ENCODE results near the gene RNF144A. TPM values are rescaled to one million over a fixed set of nuclear protein-coding genes. Genes with fewer than 3 reads are reported as not detected.

The RNF144A gene
- polyA plus RNA-seq, 3 donors, result 0.30 to 0.68 (median 0.48) TPM

DNA sequence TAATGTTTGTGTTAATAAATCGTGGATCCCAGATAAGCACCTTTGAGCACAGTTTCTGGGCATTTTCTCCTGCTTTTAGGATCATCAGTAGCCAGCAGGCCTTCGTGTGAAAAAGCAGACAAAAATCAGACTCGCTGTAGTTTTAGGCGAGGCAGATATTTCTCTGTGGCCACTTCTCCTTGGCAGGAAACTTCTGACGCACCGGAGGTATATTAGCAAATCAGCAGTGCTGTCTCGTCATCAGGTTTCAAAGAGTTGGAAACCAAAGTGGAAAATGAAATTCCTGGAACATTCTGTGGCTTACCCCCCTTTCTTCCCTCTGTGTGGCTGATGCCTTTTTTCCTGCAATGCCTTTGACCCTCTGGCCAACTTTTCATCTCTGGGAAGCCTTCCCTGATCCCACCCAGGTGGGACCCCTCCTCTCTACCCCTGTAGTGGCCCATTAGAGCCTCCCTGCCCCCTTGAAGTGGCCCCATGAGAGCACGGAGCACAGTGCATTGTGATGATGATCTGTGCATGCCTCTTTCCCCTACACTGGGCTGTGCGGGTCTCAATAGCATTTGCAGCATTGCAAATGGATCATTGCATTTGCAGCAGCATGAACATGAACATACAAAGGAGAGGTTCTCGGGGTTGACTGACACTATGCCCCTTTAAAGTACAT, 93.3 kb downstream of the RNF144A start:
- Mint-ChIP-seq H3K4me1 (peaks cover 56% of the 10 kb centered on the region), H3K27me3 (ENCODE audit: low read depth in 3 of 3) (peaks cover 0 to 2% (median 0%) of the 10 kb centered on the region in 3 donors), H3K27ac (peak overlapping the region in 2 of 7 donors; percentile 46 to 55), H3K4me3 (no peak overlapping the region), H3K36me3 (no peaks in the 10 kb centered on the region), H3K9me3 (peaks cover 0 to 2% (median 0%) of the 10 kb centered on the region in 7 donors)
- Histone ChIP-seq H4K20me1 (ENCODE audit: insufficient read depth, low read length) (no peaks in the 10 kb centered on the region), H2AFZ (ENCODE audit: insufficient read depth, low read depth, low read length, poor library complexity, severe bottlenecking) (no peak overlapping the region), H3K4me2 (replicated peaks; ENCODE audit: extremely low read depth, low read length, poor library complexity, severe bottlenecking) (no peak overlapping the region), H3K4me1 (ENCODE audit: control insufficient read depth in 1 of 2, insufficient read depth in 2 of 2, low read length in 2 of 2) (peaks cover 36 to 38% of the 10 kb centered on the region in 2 donors), H3K4me3 (replicated peaks in 1 of 3; ENCODE audit: low read depth in 2 of 3, low read length in 3 of 3) (no peak overlapping the region), H3K9me3 (replicated peaks in 1 of 2; ENCODE audit: control insufficient read depth in 1 of 2, insufficient read depth in 1 of 2, low read length in 2 of 2) (no peaks in the 10 kb centered on the region), H3K79me2 (ENCODE audit: insufficient read depth, low read length) (no peaks in the 10 kb centered on the region), H3K27me3 (ENCODE audit: control insufficient read depth in 2 of 2, insufficient read depth in 2 of 2, low read length in 2 of 2) (no peaks in the 10 kb centered on the region), H3K27ac (ENCODE audit: low read depth in 1 of 2, low read length in 2 of 2) (no peak overlapping the region), H3K9ac (ENCODE audit: insufficient read depth, low read length, poor library complexity, severe bottlenecking) (no peak overlapping the region), H3K36me3 (replicated peaks in 1 of 2; ENCODE audit: control insufficient read depth in 1 of 2, insufficient read depth in 2 of 2, low read length in 2 of 2) (no peaks in the 10 kb centered on the region)
- 42% methylated on average over 9 of the region's 10 CpGs for WGBS (ENCODE audit: insufficient coverage)
- TF ChIP-seq, protein P1, sequence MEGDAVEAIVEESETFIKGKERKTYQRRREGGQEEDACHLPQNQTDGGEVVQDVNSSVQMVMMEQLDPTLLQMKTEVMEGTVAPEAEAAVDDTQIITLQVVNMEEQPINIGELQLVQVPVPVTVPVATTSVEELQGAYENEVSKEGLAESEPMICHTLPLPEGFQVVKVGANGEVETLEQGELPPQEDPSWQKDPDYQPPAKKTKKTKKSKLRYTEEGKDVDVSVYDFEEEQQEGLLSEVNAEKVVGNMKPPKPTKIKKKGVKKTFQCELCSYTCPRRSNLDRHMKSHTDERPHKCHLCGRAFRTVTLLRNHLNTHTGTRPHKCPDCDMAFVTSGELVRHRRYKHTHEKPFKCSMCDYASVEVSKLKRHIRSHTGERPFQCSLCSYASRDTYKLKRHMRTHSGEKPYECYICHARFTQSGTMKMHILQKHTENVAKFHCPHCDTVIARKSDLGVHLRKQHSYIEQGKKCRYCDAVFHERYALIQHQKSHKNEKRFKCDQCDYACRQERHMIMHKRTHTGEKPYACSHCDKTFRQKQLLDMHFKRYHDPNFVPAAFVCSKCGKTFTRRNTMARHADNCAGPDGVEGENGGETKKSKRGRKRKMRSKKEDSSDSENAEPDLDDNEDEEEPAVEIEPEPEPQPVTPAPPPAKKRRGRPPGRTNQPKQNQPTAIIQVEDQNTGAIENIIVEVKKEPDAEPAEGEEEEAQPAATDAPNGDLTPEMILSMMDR (IDR thresholded peaks at IDR 0.05), result no peak
- intact Hi-C loops (cut with micrococcal nuclease), result loop anchor here in 1 of 2 donors (5.0 kb wide), 1 partner anchor 88 kb away; no protein-coding TSS in a partner anchor
- DNase-seq, result no peak

DNA sequence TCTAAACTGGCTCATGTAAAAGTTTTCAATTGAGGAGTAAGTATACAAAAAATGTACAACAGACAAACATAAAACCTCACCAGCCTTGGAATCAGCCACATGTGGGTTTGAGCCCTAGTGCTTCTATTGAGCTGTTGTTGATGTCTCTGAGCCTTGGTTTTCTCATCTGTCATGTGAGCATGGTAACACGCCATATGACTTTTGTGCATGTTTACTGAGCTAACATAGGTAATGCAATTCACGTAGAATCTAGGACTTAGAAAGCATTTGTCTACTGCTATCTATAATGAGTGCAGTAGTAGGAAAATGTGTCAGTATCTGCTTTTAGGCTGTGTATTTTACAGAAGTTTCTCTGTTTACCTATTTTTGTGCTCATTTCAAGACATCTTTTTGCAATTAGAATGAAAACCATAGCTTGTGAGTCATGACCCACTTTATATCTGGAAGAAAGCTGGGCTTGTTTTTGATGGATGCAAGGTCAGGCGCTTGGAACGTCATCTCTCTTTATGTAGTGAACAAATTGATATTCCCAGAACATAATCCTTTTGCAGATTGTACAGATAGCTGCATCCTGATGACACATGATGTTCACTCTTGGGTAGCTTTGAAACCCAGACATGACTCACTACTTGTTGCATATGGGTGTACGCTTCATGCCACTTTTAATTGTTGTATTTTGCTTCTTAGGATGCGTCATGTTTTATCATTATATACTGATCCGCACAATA, 94.3 kb downstream of the RNF144A start:
- H3K27me3 ChIP-seq (ENCODE audit: control insufficient read depth in 2 of 2, insufficient read depth in 2 of 2, low read length in 2 of 2), result no peaks in the 10 kb centered on the region
- H3K4me3 Mint-ChIP-seq, result no peak overlapping the region
- no peaks in the 10 kb centered on the region for H3K36me3 Mint-ChIP-seq
- no peaks in the 10 kb centered on the region for H3K79me2 ChIP-seq (ENCODE audit: insufficient read depth, low read length)
- no peak overlapping the region for H3K27ac ChIP-seq (ENCODE audit: low read depth in 1 of 2, low read length in 2 of 2)
- H4K20me1 ChIP-seq (ENCODE audit: insufficient read depth, low read length), result no peaks in the 10 kb centered on the region
- no peaks in the 10 kb centered on the region for H3K36me3 ChIP-seq (replicated peaks in 1 of 2; ENCODE audit: control insufficient read depth in 1 of 2, insufficient read depth in 2 of 2, low read length in 2 of 2)
- no peak overlapping the region for H3K9ac ChIP-seq (ENCODE audit: insufficient read depth, low read length, poor library complexity, severe bottlenecking)
- H3K9me3 ChIP-seq (replicated peaks in 1 of 2; ENCODE audit: control insufficient read depth in 1 of 2, insufficient read depth in 1 of 2, low read length in 2 of 2), result no peaks in the 10 kb centered on the region
- H3K27me3 Mint-ChIP-seq (ENCODE audit: low read depth in 3 of 3), result peaks cover 0 to 2% (median 0%) of the 10 kb centered on the region in 3 donors
- no peak overlapping the region for H3K4me3 ChIP-seq (replicated peaks in 1 of 3; ENCODE audit: low read depth in 2 of 3, low read length in 3 of 3)
- DNase-seq, result no peak
- intact Hi-C loops (cut with micrococcal nuclease), result loop anchor here in 1 of 2 donors (5.0 kb wide), 1 partner anchor 89 kb away; no protein-coding TSS in a partner anchor
- peaks cover 0 to 2% (median 0%) of the 10 kb centered on the region in 7 donors for H3K9me3 Mint-ChIP-seq
- no peak overlapping the region for H2AFZ ChIP-seq (ENCODE audit: insufficient read depth, low read depth, low read length, poor library complexity, severe bottlenecking)
- H3K27ac Mint-ChIP-seq, result no peak overlapping the region
- H3K4me1 Mint-ChIP-seq, result peaks cover 54% of the 10 kb centered on the region
- H3K4me2 ChIP-seq (replicated peaks; ENCODE audit: extremely low read depth, low read length, poor library complexity, severe bottlenecking), result no peak overlapping the region
- WGBS (ENCODE audit: insufficient coverage), result no CpG with 5 or more reads among the region's 7 CpGs
- H3K4me1 ChIP-seq (ENCODE audit: control insufficient read depth in 1 of 2, insufficient read depth in 2 of 2, low read length in 2 of 2), result peaks cover 34 to 38% of the 10 kb centered on the region in 2 donors
- TF ChIP-seq, protein P1 (IDR thresholded peaks at IDR 0.05), result no peak

All from CD14-positive monocyte (primary cell).